Stimulated activated CD8-positive, alpha-beta memory T cell treated with anti-CD3 and anti-CD28 coated beads, Interleukin-7, amount 100 ng/mL, for 48 hours (primary cell): Measurements from ENCODE around the gene CHRNB1.
A peak's percentile ranks its signal among the peaks of the same experiment; 100 is the strongest.

ENCODE experiments used
- DNase-seq, 2 donors: peaks; one replicate each; pipeline ENCODE4 v3.0.0-alpha.2; 2020; ENCODE audit warnings: low read depth in 1 of 2; ENCODE audit errors: extremely low read depth in 1 of 2

The CHRNB1 gene

GRCh38 chr17:7413346-7413985, 31.4 kb upstream of the CHRNB1 start:
- DNase-seq = no peak

GRCh38 chr17:7414837-7415236, 30.0 kb upstream of the CHRNB1 start:
- no peak for DNase-seq

GRCh38 chr17:7415784-7416183, 29.1 kb upstream of the CHRNB1 start:
- DNase-seq = no peak

DNA sequence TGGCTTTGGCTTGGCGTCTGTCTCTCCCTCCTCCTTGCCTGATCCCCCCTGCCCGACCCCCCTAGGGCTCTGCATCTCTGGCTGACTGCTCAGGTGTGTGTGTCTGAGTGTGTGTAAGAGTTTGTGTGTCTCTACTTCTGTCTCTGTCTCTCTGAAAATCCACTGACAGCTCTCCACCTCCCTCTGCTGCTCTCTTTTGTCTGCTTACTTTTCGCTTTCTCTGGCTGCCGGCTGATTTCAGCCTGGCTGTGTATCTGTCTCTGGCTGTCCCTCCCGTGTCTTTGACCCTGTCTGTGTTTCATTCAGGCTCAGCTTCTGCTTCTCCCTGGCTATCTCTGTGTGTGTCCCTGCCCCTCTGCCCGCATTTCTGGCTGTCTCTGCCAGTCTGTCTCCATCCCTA, 28.5 kb upstream of the CHRNB1 start:
- DNase-seq = no peak

- DNase-seq = no peak
These were observed 27.7 kb upstream of the CHRNB1 start for GRCh38 chr17:7417056-7417655.

GRCh38 chr17:7418472-7419152, 26.2 kb upstream of the CHRNB1 start:
- DNase-seq = no peak

DNA sequence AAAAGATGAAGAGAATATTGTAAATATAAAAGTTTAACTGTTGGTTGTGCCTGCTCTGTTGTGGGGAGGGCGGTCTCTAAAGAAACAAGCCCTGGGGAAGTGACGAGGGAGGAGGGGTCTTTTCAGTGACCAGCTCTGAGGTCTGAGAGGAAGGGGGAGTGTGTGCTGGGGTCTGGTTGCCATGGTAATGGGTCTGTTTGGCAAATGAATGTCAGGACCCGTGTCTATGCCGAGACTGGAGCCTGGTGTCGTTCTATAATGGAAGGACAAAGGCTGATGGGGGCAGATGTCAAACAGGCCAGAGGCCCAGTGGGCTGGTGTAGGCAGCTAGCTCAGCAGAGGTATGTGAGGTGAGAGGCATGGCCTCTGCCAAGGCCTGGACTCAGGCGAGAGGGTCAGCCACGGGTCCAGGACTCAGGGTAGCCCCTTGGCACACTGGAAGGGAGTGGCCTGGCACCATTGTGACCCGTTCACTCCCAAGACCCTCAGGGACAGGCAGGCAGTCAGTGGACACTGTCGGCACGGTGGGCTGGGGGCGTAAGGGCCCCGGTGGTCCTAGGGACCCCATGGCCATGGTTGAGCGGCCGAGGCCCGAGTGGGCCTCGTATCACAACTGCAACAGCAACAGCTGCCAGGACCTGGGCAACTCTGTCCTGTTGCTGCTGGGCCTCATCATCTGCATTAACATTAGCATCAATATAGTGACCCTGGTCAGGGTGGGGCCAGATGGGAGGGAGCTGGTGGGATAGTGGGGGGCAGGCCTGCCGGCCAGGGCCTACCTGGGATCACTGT, 24.8 kb upstream of the CHRNB1 start, which contains the start of gene SPEM1:
TSS of gene SPEM1 (plus strand) at position 506 of the 792 bp plus-strand sequence. CDS start at position 567, 61 bp downstream.
- no peak for DNase-seq

DNA sequence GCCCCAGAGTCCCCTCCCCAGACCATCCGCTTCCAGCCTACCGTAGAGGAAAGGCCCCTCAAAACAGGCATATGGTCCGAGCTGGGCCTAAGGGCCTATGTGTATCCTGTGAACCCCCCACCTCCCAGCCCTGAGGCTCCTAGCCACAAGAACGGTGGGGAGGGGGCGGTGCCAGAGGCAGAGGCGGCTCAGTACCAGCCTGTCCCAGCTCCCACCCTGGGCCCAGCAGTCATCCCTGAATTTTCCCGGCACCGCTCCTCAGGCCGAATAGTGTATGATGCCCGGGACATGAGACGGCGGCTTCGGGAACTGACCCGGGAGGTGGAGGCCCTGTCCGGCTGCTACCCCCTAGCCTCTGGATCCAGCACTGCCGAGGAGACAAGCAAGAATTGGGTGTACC, 23.7 kb upstream of the CHRNB1 start:
- no peak for DNase-seq

- no peak for DNase-seq
These were observed 21.2 kb upstream of the CHRNB1 start for GRCh38 chr17:7423679-7424078.

GRCh38 chr17:7425316-7425715, 19.5 kb upstream of the CHRNB1 start, which contains the start of gene SPEM2:
Gene SPEM2, plus strand, starts transcription at chr17:7425616. Its CDS starts 73 bp downstream, at chr17:7425689.
- no peak for DNase-seq

- no peak for DNase-seq
These were observed 19.1 kb upstream of the CHRNB1 start for GRCh38 chr17:7425756-7426155.

GRCh38 chr17:7426203-7426863, 18.5 kb upstream of the CHRNB1 start:
- no peak for DNase-seq

GRCh38 chr17:7426896-7427489, 17.9 kb upstream of the CHRNB1 start:
- DNase-seq = no peak

DNA sequence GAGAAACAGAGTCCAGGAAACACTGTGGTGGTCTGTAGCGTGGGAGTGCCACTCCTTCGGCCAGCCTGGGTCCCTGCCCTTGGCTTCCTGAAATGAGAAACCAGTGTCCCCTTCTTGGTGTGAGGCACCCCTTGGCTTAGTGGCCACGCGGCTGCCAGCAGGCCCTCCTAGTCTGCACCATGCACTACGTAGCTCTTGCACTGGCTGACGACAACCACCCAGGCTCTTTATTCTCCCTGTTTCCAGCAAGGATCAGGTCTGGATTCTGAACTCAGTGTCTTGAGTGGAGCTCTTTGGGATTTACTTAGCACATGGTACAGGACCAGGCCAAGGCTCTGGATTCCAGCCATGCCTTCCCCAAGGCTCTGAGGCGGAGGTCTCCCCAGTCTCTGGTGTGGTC, 17.3 kb upstream of the CHRNB1 start:
- no peak for DNase-seq

GRCh38 chr17:7428557-7428956, 16.3 kb upstream of the CHRNB1 start, which contains the start of gene SPEM3:
Gene SPEM3, plus strand, starts transcription at chr17:7428857. Its CDS starts 46 bp downstream, at chr17:7428903.
- DNase-seq = no peak

DNA sequence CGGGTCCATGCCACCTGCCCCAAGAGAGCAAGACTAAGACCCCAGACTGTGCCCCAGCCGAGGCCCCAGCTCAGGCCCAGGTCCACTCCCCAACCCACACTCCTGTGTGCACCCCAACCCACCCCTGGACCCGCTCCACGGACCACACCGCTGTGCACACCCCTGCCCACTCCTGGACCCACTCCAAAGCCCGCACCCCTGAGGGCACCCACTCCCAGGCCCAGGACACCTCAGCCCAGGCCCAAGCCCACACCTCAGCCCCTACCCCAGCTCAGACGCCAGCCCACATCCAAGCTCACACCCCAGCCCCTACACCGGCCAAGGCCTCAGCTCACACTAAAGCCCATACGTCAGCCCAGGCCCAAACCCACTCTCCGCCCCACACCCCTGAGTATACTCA, 15.1 kb upstream of the CHRNB1 start:
- no peak for DNase-seq

- no peak for DNase-seq
These were observed 13.6 kb upstream of the CHRNB1 start for GRCh38 chr17:7431231-7431630.

DNA sequence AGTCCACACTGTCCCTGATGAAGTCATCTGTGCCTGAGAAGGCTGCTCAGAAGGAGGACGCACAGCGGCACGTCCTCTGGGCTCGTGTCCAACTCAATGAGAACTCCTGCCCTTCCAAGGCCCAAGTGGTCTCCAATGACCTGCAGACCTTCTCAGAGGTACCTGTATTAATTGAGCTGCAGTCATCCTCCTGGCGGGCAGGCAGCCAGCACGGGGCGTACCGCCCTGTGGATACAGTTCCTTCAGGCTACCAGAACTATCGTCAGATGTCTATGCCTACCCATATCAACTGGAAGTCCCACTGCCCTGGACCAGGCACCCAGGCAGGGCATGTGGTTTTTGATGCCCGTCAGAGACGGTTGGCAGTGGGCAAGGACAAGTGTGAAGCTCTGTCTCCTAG, 12.6 kb upstream of the CHRNB1 start:
- no peak for DNase-seq

GRCh38 chr17:7435676-7436555, 8.9 kb upstream of the CHRNB1 start:
- DNase-seq = peak; percentile 30 to 41
